CD4-positive, CD25-positive, alpha-beta regulatory T cell (primary cell): Measurements from ENCODE around the gene PNMA8C. TPM values are rescaled to one million over a fixed set of nuclear protein-coding genes. Genes with fewer than 3 reads are reported as not detected.
"Not testable (repeated sequence)": the region's sequence is repeated elsewhere in the genome, so short reads cannot be mapped to it uniquely, and the experiment has no call there.

Experiments
- ATAC-seq, 2 donors: fragments of 150-1000 bp; cut with Tn5 transposase; one replicate each; pipeline ENCODE4 v1.10.0; 2021; ENCODE audit warnings: low read depth in 2 of 2, moderate number of reproducible peaks in 2 of 2, moderate library complexity in 1 of 2
- DNase-seq, 3 donors: peaks; one replicate each; pipeline versions ENCODE4 v3.0.0 to v3.0.0-alpha.2; 2012 to 2022; ENCODE audit warnings: mixed read lengths in 1 of 3
- H3K27ac ChIP-seq: one replicate; pipeline ENCODE4 v1.7.0; 2013; ENCODE audit warnings: mild to moderate bottlenecking, low read length; ENCODE audit not compliant: insufficient read depth, poor library complexity, severe bottlenecking
- H3K27me3 ChIP-seq: one replicate; pipeline ENCODE4 v1.7.0; 2013; ENCODE audit warnings: low read length; ENCODE audit not compliant: control insufficient read depth, insufficient read depth
- H3K36me3 ChIP-seq: one replicate; pipeline ENCODE4 v1.7.0; 2013; ENCODE audit warnings: mild to moderate bottlenecking, low read length, moderate library complexity; ENCODE audit not compliant: control insufficient read depth, insufficient read depth
- H3K4me1 ChIP-seq: 2 replicates; pipeline ENCODE4 v1.7.0; 2013; ENCODE audit warnings: mild to moderate bottlenecking, low read length; ENCODE audit not compliant: insufficient read depth, control insufficient read depth, poor library complexity, severe bottlenecking
- H3K4me3 ChIP-seq: one replicate; pipeline ENCODE4 v1.7.0; 2013; ENCODE audit warnings: low read depth, mild to moderate bottlenecking, low read length, moderate library complexity
- H3K9me3 ChIP-seq, 2 experiments: 1 replicate in 1 of 2; 2 replicates in 1 of 2; pipeline ENCODE4 v1.7.0; 2013; ENCODE audit warnings: low read length in 2 of 2, mild to moderate bottlenecking in 1 of 2, moderate library complexity in 1 of 2; ENCODE audit not compliant: control insufficient read depth in 2 of 2
- H3K27ac Mint-ChIP-seq, 3 donors: one replicate each; pipeline ENCODE4 v1.8.0; 2020 to 2022; ENCODE audit warnings: mild to moderate bottlenecking in 3 of 3, mixed read lengths in 3 of 3, moderate library complexity in 2 of 3
- H3K27me3 Mint-ChIP-seq: one replicate; pipeline ENCODE4 v1.8.0; 2022; ENCODE audit warnings: mild to moderate bottlenecking, mixed read lengths
- H3K36me3 Mint-ChIP-seq: one replicate; pipeline ENCODE4 v1.8.0; 2020; ENCODE audit warnings: mixed read lengths
- H3K4me1 Mint-ChIP-seq, 4 donors: one replicate each; pipeline ENCODE4 v1.8.0; 2020 to 2022; ENCODE audit warnings: mixed read lengths in 4 of 4, mild to moderate bottlenecking in 1 of 4
- H3K4me3 Mint-ChIP-seq, 4 donors: one replicate each; pipeline ENCODE4 v1.8.0; 2020 to 2022; ENCODE audit warnings: mild to moderate bottlenecking in 4 of 4, mixed read lengths in 4 of 4, moderate library complexity in 3 of 4
- H3K9me3 Mint-ChIP-seq, 7 donors: one replicate each; pipeline ENCODE4 v1.8.0; 2020 to 2022; ENCODE audit warnings: mixed read lengths in 7 of 7, mild to moderate bottlenecking in 3 of 7, moderate library complexity in 2 of 7
- polyA plus RNA-seq, 4 donors: library from polyadenylated mRNA; unstranded; fragments of 300-500 nt; fragmentation: Illumina TruSeq; gene quantifications; one replicate each; pipeline ENCODE4 v1.2.3, GENCODE V29; 2021
- total RNA-seq: library from RNA; stranded (reverse); gene quantifications from one replicate; pipeline ENCODE4 v1.2.3, GENCODE V29; 2022

The PNMA8C gene
- total and polyA plus RNA-seq, 5 donors from 2014 or later, result not detected

DNA sequence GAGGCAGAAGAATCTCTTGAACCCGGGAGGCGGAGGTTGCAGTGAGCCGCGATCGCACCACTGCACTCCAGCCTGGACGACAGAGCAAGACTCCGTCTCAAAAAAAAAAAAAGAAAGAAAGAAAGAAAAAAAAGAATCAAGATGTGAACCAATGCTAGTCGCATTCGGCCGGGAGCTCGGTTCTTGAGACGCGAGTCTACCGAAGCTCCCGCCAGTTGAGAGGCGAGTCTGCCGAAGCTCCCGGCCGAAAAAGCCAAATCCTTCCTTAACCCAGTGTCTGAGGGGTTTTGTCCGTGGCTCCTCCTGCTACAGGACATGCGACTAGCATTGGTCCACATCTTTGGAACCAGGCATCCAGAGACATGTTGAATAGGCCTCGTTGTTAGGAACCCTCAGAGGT, 13.8 kb downstream of the PNMA8C start:
- peaks cover 0 to 11% (median 2%) of the 10 kb centered on the region in 4 donors for H3K4me1 Mint-ChIP-seq
- H3K4me1 ChIP-seq, H3K36me3 ChIP-seq, H3K4me3 Mint-ChIP-seq, DNase-seq, H3K9me3 Mint-ChIP-seq, H3K27me3 ChIP-seq, H3K9me3 ChIP-seq, H3K27ac Mint-ChIP-seq, H3K4me3 ChIP-seq, H3K27ac ChIP-seq, H3K36me3 Mint-ChIP-seq, ATAC-seq: not testable (repeated sequence)
- peaks cover 67% of the 10 kb centered on the region for H3K27me3 Mint-ChIP-seq

DNA sequence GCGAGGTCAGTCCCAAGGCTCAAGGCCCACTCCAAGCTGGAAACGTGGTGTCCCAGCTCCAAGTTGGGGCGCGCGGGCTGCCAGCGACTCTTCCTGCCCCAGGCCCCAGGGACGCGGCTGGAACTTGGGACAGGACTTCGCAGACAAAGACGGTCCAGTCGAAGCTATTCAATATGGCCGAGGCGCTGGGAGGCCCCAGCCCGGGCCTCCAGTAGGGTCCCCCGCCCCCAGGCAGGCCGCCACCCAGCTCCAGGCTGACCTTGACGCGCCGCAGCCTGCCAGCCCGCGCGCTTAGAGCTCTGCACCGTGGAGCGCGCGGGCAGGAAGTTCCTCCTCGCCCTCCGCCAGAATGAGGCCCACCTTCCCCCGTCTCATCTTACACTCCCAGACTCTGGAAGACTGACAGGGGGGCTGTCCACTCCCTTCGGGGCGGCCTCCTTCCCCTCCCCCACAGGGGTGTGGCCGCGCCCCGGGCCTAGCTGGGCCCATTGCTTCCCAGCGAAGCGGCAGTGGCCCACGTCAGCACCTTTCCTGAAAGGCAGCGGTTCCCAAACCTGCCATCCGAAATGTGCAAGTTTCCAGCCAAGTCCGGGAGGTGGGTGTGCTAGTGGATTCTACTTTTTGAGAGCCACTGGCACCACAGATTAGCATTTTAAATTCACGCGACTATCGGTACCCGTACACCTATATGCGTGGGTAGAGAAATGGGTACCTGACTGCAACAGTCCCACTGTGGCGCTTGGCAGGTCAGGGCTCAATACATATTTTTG, 15.3 kb downstream of the PNMA8C start, which contains the start of gene CCDC8:
CCDC8 (minus strand) TSS at position 303 of the 770 bp plus-strand sequence. CDS start 754 bp downstream, outside the sequence.
- Histone ChIP-seq H3K9me3 (no peaks in the 10 kb centered on the region), H3K36me3 (no peaks in the 10 kb centered on the region), H3K27ac (no peak within 1 kb of the TSS), H3K4me3 (no peak within 1 kb of the TSS), H3K27me3 (peaks cover 5% of the 10 kb centered on the region), H3K4me1 (peaks cover 6% of the 10 kb centered on the region)
- DNase-seq (no peak), ATAC-seq (no peak)
- H3K9me3 Mint-ChIP-seq, result peaks cover 0 to 1% (median 0%) of the 10 kb centered on the region in 7 donors
- H3K4me3 Mint-ChIP-seq, result no peak within 1 kb of the TSS
- peaks cover 0 to 13% (median 2%) of the 10 kb centered on the region in 4 donors for H3K4me1 Mint-ChIP-seq
- peaks cover 66% of the 10 kb centered on the region for H3K27me3 Mint-ChIP-seq
- no peaks in the 10 kb centered on the region for H3K36me3 Mint-ChIP-seq
- H3K27ac Mint-ChIP-seq, result no peak within 1 kb of the TSS

DNA sequence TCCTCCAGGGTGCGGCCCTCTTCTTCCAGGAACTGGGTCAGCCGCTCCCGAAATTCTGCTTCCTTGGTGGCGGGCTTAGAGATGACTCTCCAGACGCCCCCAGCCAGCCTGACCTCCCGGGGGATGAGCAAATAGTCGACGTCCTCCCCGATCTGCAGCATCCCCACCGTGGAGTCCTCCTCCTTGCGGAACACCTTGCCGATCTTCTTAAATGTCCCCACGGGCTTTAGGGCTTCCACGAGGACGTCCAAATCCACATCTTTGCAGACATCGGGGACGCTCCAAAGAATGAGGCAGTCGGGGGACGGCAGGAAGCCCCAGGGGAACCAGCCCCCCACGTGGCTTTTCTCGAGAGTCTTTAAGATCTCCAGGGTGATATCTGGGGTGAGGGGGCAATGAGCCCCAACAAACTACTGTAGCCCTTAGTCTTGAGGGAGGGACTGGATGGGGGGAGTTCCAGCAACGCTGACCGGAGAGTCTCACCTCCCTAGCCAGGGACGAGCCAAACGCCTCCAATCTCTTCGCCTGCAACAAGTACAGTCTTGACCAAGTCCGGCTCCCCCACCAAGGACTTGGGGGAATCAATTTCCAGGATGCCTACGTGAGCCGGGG, 16.0 kb downstream of the PNMA8C start:
- Mint-ChIP-seq H3K4me1 (peaks cover 0 to 18% (median 2%) of the 10 kb centered on the region in 4 donors), H3K27ac (no peak overlapping the region), H3K27me3 (peaks cover 70% of the 10 kb centered on the region), H3K36me3 (no peaks in the 10 kb centered on the region), H3K9me3 (peaks cover 0 to 3% (median 0%) of the 10 kb centered on the region in 7 donors), H3K4me3 (no peak overlapping the region)
- Histone ChIP-seq H3K27me3 (peaks cover 8% of the 10 kb centered on the region), H3K27ac (no peak overlapping the region), H3K4me1 (peaks cover 6% of the 10 kb centered on the region), H3K9me3 (no peaks in the 10 kb centered on the region), H3K4me3 (no peak overlapping the region), H3K36me3 (no peaks in the 10 kb centered on the region)
- no peak for ATAC-seq
- no peak for DNase-seq

DNA sequence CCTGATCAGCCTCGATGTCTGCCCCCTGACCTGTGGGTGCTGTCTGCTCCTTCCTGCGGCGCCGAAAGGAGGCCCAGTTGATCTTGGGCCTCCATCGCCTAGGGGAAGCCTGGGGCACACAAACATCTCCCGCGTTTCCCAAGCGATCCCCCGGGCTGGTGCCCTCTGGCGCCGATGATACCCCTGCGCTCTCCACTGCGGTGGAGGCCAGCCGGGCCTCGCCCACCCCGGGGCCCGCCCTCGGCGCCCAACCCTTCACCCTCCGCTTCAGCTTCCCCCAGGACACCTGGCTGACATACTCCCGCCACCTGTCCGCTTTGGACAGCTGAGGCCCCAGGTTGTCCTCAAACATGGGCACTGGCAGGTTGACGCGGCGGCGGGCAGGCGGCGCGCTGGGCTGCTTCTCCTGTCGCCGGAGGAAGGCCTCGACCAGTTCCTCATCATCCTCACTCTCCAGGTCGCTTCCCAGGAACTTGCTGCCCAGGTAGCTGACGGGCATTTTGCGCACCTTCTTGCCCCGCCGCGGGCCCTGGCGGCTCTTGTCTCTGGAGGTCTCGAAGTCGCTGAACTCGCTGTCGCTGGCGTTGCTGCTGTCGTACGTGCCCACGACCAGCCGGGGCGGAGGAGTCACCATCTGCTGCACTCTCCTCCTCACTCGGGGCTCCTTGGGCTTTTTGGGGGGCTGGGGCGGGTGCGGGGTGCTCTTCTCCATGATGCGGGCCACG, 16.6 kb downstream of the PNMA8C start:
- no peak for ATAC-seq
- no peaks in the 10 kb centered on the region for H3K36me3 Mint-ChIP-seq
- H3K27me3 Mint-ChIP-seq, result peaks cover 71% of the 10 kb centered on the region
- peaks cover 0 to 18% (median 2%) of the 10 kb centered on the region in 4 donors for H3K4me1 Mint-ChIP-seq
- peaks cover 0 to 4% (median 0%) of the 10 kb centered on the region in 7 donors for H3K9me3 Mint-ChIP-seq
- H3K27ac ChIP-seq, result no peak overlapping the region
- H3K36me3 ChIP-seq, result no peaks in the 10 kb centered on the region
- H3K4me3 ChIP-seq, result no peak overlapping the region
- no peak for DNase-seq
- H3K27ac Mint-ChIP-seq, result peak overlapping the region in 1 of 3 donors; percentile 88
- peaks cover 6% of the 10 kb centered on the region for H3K4me1 ChIP-seq
- H3K9me3 ChIP-seq, result no peaks in the 10 kb centered on the region
- no peak overlapping the region for H3K4me3 Mint-ChIP-seq
- H3K27me3 ChIP-seq, result peaks cover 9% of the 10 kb centered on the region

DNA sequence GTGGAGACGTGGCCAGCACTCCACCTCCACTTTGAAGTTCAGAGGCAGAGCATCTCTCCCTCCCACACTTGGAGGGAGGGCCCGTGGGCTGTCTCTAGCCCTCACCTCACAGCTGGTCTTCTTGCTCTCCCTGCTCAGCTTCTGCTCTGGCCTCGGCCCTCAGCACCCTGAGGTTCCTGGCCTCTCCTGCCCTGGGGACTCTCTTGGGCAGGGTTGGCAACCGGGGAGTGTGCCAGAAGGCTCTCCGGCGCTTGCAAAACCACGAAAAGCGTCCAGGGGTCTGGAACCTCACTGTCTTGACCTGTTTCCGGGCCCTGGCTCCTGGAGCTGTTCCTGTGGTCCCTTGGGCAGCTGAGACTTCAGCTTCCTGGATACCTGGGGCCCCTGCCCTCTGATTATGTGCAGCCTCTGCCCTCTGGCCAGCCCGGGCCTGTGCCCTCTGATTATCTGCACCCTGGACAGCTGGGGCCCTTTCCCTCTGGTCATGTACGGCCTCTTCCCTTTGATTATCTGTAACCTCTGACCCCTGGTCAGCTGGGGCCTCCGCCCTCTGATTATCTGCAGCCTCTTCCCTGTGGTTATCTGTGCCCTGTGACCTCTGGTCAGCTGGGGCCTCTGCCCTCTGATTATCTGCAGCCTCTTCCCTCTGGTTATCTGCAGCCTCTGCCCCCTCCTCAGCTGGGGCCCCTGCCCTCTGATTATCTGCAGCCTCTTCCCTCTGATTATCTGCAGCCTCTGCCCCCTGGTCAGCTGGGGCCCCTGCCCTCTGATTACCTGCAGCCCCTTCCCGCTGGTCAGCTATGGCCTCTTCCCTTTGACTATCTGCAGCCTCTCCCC, 17.4 kb downstream of the PNMA8C start:
- Histone ChIP-seq H3K4me3 (no peak overlapping the region), H3K27ac (no peak overlapping the region), H3K9me3 (no peaks in the 10 kb centered on the region), H3K36me3 (no peaks in the 10 kb centered on the region), H3K4me1 (peaks cover 2% of the 10 kb centered on the region), H3K27me3 (peaks cover 9% of the 10 kb centered on the region)
- ATAC-seq (no peak), DNase-seq (no peak)
- no peaks in the 10 kb centered on the region for H3K36me3 Mint-ChIP-seq
- H3K27ac Mint-ChIP-seq, result peak overlapping the region in 1 of 3 donors; percentile 88
- H3K9me3 Mint-ChIP-seq, result peaks cover 0 to 4% (median 0%) of the 10 kb centered on the region in 7 donors
- peaks cover 73% of the 10 kb centered on the region for H3K27me3 Mint-ChIP-seq
- peaks cover 0 to 13% (median 2%) of the 10 kb centered on the region in 4 donors for H3K4me1 Mint-ChIP-seq
- H3K4me3 Mint-ChIP-seq, result no peak overlapping the region

DNA sequence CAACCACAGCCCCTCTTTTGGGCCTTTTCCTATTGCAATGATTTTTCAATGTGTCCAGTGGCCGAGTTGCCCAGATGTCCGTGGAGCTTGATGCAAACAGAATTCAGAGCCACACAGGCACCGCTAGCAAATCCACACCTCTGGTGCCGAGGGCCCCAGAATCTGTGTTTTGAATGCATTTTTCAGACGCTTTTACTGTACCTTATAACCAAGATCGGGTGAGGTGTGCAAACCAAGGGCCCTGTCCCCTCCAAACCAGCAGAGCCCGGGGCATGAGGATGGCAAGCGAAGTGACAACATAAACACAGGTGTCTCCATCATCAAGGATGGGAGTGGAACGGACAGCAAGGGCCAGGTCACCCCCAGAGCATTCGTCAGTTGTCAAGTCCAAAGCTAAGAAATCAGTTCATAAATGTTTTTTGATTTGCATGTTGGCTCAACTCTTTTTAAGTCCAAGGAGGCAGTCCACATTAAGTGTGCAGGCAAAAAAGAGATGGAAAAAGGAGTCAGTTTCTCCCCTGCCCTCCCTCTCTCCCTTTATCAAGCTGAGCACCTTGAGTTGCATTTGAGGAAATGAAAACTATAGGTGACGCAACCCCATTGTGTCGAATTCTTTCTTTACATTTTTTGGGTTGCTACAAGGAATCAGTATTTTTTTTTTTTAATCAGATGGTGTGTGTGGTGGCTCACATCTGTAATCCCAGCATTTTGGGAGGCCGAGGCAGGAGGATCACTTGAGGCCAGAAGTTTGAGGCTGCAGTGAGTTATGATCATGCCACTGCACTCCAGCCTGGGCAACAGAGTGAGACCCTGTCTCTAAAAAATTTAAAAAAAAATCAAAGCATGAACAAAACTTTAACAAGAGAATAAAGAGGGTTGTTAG, 18.3 kb downstream of the PNMA8C start:
- Mint-ChIP-seq H3K4me1 (peaks cover 0 to 7% (median 2%) of the 10 kb centered on the region in 4 donors), H3K36me3 (no peaks in the 10 kb centered on the region), H3K27ac (no peak overlapping the region), H3K27me3 (peaks cover 74% of the 10 kb centered on the region), H3K9me3 (peaks cover 0 to 5% (median 0%) of the 10 kb centered on the region in 7 donors), H3K4me3 (no peak overlapping the region)
- Histone ChIP-seq H3K36me3 (no peaks in the 10 kb centered on the region), H3K27ac (no peak overlapping the region), H3K9me3 (no peaks in the 10 kb centered on the region), H3K4me3 (no peak overlapping the region), H3K4me1 (no peaks in the 10 kb centered on the region), H3K27me3 (peaks cover 9% of the 10 kb centered on the region)
- DNase-seq (no peak), ATAC-seq (no peak)
